ENCODE measurements around the gene HOXA3. TPM values are rescaled to one million over a fixed set of nuclear protein-coding genes. Genes with fewer than 3 reads are reported as not detected.

HOXA3 gene
- total and polyA plus RNA-seq, 2 of the 13 experiments (the other 11 are each of a cell fraction or from before 2014, with no cell fraction given), result 2.9 to 4.6 TPM

- Histone ChIP-seq H3K27me3 (ENCODE audit: control insufficient read depth in 1 of 2, insufficient read depth in 2 of 2, low read length in 2 of 2) (peaks cover 0 to 57% of the 10 kb centered on the region in 2 experiments), H3K36me3 (replicated peaks in 1 of 2; ENCODE audit: control insufficient read depth in 1 of 2, insufficient read depth in 2 of 2, low read length in 2 of 2) (no peaks in the 10 kb centered on the region), H3K4me1 (ENCODE audit: insufficient read depth, low read length) (peaks cover 18% of the 10 kb centered on the region), H3K9me3 (ENCODE audit: low read length) (no peaks in the 10 kb centered on the region), H4K20me1 (ENCODE audit: insufficient read depth, low read length) (no peaks in the 10 kb centered on the region), H3K9ac (ENCODE audit: insufficient read depth, low read depth, low read length) (no peak overlapping the region), H3K4me2 (ENCODE audit: low read depth, low read length) (no peak overlapping the region), H3K79me2 (ENCODE audit: insufficient read depth, low read length) (no peaks in the 10 kb centered on the region), H3K4me3 (replicated peaks in 1 of 3; ENCODE audit: insufficient read depth in 1 of 3, low read depth in 2 of 3, low read length in 3 of 3) (no peak overlapping the region), H3K27ac (ENCODE audit: extremely low read length, insufficient read depth, low read length) (no peak overlapping the region), H2AFZ (ENCODE audit: low read length) (no peak overlapping the region)
- in situ Hi-C loops (cut with HindIII; ENCODE audit: extremely low pct_ligation_motif_present, low pct_unique_long_range_greater_than_20kb) (loop anchor here (25.0 kb wide), 1 partner anchor 1083 kb away; no protein-coding TSS in a partner anchor), intact Hi-C loops (cut with micrococcal nuclease; ENCODE audit: unreplicated experiment) (no loop called here)
- FAIRE-seq (no peak), DNase-seq (ENCODE audit: low spot score) (no peak), ATAC-seq (no peak)
- BruUV-seq (replicated peaks), result no TSS peak
- CTCF ChIA-PET (ENCODE audit: low intra/inter-chr PET ratio, low total read pairs), result no interaction called here
- 78% methylated on average over 29 of the region's 46 CpGs for WGBS (ENCODE audit: low lambda C conversion rate)
- TF ChIP-seq AHDC1 (CRISPR knock-in tag; IDR thresholded peaks at IDR 0.05; ENCODE audit: borderline replicate concordance) (no peak), ZNF674 (CRISPR knock-in tag; IDR thresholded peaks at IDR 0.05; ENCODE audit: low read depth) (no peak), YY1 (IDR thresholded peaks at IDR 0.05; ENCODE audit: insufficient read depth, insufficient replicate concordance, low read depth, low read length) (no peak), SRSF4 (IDR thresholded peaks at IDR 0.05; ENCODE audit: low read depth, low read length, poor library complexity, severe bottlenecking) (no peak), ZNF205 (CRISPR knock-in tag; IDR thresholded peaks at IDR 0.05) (no peak), KLF12 (CRISPR knock-in tag; IDR thresholded peaks at IDR 0.05; ENCODE audit: borderline replicate concordance) (no peak), CREB1 (IDR thresholded peaks at IDR 0.05) (no peak), CREB1 (CRISPR knock-in tag; IDR thresholded peaks at IDR 0.05) (no peak), FIP1L1 (IDR thresholded peaks at IDR 0.05; ENCODE audit: borderline replicate concordance, insufficient read depth, low read depth, low read length) (no peak)
- TF ChIP-seq, protein P1, sequence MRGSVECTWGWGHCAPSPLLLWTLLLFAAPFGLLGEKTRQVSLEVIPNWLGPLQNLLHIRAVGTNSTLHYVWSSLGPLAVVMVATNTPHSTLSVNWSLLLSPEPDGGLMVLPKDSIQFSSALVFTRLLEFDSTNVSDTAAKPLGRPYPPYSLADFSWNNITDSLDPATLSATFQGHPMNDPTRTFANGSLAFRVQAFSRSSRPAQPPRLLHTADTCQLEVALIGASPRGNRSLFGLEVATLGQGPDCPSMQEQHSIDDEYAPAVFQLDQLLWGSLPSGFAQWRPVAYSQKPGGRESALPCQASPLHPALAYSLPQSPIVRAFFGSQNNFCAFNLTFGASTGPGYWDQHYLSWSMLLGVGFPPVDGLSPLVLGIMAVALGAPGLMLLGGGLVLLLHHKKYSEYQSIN (CRISPR knock-in tag; IDR thresholded peaks at IDR 0.05; ENCODE audit: borderline replicate concordance), result no peak
- POLR2A ChIA-PET, result no interaction called here
Measured at GRCh38 chr7:27169658-27170425, 17.5 kb upstream of the HOXA3 start.

Measured in HepG2 (cell line).